Transverse colon (tissue), 4 donors: Measurements from ENCODE around the gene TYW1B.
"Not testable (repeated sequence)": the region's sequence is repeated elsewhere in the genome, so short reads cannot be mapped to it uniquely, and the experiment has no call there.

Source experiments
- CTCF ChIP-seq, 5 experiments: fragments of 200-600 bp in 3 of 5; fragments of 450-650 bp in 2 of 5; sonication (generic) in 3 of 5; IDR thresholded peaks; 1 replicate in 2 of 5; 2 replicates in 3 of 5; pipeline ENCODE4 v1.5.1; 2016 to 2017; ENCODE audit warnings: antibody characterized with exemption in 5 of 5, inconsistent platforms in 3 of 5, mild to moderate bottlenecking in 2 of 5, moderate library complexity in 1 of 5
- EP300 ChIP-seq: sonication (generic); formaldehyde crosslinking; IDR thresholded peaks from one replicate; pipeline ENCODE4 v1.6.1; 2017; ENCODE audit warnings: antibody characterized with exemption, low read depth
- POLR2A ChIP-seq: fragments of 450-650 bp; IDR thresholded peaks from one replicate; pipeline ENCODE4 v1.6.1; 2016; ENCODE audit warnings: antibody characterized with exemption, mild to moderate bottlenecking, moderate library complexity
- POLR2AphosphoS5 ChIP-seq, 3 donors: sonication (generic); formaldehyde crosslinking; IDR thresholded peaks; one replicate each; pipeline ENCODE4 v1.6.1; 2016; ENCODE audit warnings: antibody characterized with exemption in 3 of 3

- TF ChIP-seq POLR2A; CTCF (IDR thresholded peaks at IDR 0.05); POLR2AphosphoS5 (IDR thresholded peaks at IDR 0.05); EP300: not testable (repeated sequence)
Measured at GRCh38 chr7:72584576-72584975, 243.4 kb downstream of the TYW1B start.
